Measurements from ENCODE around the gene TYMP.

Gene TYMP

DNA sequence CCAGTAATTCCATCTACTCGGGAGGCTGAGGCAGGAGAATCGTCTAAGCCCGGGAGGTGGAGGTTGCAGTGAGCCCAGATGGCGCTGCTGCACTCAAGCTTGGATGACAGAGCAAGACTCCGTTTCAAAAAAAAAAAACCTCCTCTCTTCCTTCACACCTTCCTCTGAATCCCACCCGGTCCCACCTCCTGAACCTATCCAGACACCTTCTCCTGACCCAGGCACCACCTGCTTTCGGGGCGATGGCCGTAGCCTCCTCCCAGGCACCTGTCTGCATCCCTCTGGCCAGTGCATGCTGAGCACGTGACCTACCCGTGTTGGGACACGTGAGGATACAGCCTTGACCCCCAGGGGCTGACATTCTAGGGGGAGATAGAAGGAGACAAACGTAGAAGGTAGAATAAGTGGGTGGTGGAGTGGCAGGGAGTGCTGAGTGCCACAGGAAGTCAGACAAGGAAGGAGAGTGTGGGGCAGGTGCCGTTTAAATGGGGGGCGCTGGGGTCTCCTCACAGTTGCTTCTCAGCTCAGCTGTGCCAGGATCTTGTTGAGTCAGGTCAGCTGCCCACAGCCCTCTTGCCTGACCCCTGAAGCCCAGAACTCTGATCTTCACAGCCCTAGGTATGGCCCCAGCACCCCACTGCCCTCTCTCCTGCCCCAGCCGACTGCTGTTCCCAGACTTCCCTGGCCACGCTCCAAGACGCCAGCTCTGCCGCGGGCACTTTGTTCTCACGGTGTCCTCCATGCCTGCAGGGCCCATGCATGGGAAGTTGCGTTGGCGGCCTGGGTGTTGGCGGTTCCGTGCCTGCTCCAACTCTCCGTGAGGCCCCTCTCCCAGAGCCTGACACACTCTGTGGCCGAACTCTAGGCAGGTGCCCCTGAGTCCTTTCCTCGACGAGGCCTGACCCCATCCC, 44.3 kb downstream of the TYMP start:
- in situ Hi-C loops (cut with HindIII; ENCODE audit: low sequenced_read_pairs) = no loop called here

DNA sequence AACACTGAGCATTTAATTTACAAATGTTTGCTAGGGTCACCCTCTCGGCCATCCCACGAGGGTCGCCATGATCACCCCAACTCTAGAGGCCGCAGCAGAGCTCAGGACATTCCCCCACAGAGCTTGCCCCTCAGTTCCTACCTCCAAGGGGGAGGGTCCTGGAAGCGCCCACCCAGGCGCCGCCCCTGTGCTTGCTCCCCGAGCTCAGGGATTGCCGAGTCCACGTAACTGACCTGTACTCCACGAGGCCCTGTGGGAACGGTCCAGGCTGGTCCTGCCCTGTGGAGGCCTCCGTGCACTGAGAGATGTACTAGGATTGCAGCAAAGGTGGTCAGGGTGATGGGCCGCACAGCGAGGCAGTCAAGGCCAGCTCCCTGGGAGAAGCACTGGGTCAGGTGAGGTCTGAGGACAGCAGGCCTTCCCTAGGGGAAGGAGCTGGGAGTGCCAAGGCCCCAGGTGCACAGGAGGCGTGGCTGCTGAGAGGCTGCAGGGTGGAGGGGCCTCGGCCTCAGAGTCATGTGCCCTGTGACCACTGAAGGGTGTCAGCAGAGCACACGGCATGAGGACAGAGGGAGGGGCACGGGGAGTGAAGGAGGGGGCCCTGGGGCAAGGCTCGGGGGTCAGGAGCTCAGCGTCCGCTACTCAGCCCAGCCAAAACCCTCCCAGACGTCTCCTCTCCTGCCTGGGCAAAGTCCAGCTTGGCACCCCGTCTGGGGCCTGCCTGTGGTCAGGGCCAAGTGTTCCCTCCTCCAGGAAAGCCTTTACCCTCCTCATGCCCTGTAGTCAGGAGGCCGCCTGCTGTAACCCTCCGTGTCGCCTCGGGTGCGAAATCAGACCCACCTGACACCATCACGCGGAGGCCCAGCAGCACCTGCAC, 45.6 kb downstream of the TYMP start:
- in situ Hi-C loops (cut with HindIII; ENCODE audit: low sequenced_read_pairs) = no loop called here

DNA sequence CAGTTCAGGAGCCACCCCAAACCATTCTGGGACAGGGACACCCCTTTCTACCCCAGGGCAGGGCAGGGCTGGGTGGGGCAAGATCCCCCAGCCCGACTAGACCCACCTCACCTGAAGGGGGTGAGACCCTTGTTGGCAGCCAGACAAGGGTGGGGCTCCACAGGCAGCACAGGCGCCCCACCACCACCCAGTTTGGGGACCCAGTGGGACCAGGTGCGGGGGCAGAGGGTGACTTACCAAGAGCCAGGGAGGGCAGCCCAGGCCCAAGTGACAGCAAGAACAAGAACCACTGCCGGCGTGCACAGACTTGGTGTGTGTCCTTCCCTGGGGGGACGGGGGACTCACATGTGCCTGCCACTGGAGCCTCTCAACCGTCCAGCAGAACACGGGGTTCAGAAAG, 46.3 kb downstream of the TYMP start:
- in situ Hi-C loops (cut with HindIII; ENCODE audit: low sequenced_read_pairs) = no loop called here

DNA sequence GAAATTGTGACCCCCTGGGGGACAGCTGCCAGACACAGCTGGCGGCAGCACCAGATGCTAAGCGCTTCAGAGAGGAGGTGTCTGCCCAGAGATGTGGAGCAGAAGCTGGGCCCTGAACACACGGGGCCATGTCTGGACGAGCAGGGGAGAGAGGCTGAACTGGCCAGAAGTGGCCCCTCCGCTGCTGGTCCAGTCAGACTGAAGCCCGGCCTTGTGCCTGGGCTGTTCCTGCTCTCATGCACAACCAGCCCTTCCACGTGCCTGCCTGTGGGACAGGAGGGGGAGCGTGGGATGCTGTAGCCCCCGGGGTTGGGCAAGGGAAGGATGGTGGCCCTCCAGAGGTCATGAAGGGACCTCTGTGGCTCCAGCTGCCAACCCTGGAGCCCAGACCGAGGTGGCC, 46.7 kb downstream of the TYMP start:
- in situ Hi-C loops (cut with HindIII; ENCODE audit: low sequenced_read_pairs) = no loop called here

DNA sequence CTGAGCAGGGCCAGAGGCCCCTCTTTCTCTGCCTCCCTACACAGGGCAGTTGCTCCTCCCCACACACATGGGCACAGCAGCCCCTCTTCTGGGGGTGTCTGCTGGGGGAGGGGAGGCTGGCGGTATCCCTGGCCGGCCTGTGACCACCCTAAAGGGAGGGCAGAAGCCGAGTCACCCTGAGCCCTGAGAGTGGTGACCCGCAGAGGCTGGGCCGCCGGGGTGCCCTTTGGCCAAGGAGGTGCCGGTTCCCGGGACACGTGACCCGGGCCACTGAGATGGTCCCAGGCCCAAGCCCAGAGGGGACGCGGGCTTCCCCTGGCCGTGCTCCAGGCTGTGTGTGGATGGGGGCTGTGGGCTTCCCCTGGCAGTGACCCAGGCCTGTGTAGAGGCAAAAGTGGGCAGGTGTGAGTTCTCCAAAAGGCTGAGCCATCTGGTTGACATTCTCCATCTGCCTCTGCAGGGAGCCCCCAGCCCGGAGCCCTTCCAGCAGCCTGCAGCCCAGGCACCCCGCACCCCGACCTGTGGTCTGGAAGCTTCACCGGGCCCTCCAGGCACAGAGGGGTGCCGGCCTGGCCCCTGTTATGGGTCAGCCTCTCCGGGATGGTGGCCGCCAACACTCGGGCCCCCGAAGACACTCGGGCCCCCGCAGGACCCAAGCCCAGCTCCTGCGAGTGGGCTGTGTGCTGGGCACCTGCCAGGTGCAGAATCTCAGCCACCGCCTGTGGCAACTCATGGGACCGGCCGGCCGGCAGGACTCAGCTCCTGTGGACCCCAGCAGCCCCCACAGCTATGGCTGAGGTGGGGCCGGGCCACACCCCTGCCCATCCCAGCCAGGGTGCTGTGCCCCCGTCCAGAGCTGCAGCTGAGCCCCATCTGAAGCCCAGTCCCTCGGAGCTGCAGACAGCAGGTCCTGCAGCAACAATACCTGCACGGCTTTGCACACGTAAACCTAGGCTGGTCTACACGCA, 47.4 kb downstream of the TYMP start:
- in situ Hi-C loops (cut with HindIII; ENCODE audit: low sequenced_read_pairs) = no loop called here

DNA sequence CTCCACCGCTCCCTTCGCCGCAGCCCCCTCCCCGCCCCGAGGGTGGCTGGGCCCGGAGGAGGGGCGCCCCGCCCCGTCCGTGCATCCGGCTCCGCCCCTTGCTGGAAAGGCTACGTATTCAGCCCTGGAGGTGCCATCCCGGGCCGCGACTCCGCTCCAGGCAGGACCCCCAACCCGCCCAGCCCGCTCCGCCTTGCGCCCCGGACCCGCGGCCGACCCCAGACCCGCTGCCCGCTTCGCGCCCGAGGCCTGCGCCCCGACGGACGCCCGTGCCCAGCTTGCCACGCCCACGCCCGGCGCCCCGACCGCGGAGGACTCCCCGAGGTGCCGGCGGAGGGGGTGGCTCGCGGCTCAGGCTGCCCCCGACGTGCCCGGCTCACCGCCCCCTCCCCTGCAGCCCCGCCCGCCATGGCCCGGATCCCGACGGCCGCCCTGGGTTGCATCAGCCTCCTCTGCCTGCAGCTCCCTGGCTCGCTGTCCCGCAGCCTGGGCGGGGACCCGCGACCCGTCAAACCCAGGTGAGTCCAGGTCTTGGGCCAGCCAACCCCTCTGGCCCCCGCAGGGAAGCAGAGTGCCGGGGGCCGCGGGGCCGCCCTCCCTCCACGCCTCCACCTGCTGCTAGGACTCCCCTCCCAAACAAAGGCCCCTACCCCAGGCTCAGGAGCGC, 48.2 kb downstream of the TYMP start, which contains the start of gene ADM2:
Gene ADM2 (plus strand): TSS at position 104 of the 667 bp plus-strand sequence. CDS start 305 bp downstream, at position 409.
- in situ Hi-C loops (cut with HindIII; ENCODE audit: low sequenced_read_pairs) = no loop called here

DNA sequence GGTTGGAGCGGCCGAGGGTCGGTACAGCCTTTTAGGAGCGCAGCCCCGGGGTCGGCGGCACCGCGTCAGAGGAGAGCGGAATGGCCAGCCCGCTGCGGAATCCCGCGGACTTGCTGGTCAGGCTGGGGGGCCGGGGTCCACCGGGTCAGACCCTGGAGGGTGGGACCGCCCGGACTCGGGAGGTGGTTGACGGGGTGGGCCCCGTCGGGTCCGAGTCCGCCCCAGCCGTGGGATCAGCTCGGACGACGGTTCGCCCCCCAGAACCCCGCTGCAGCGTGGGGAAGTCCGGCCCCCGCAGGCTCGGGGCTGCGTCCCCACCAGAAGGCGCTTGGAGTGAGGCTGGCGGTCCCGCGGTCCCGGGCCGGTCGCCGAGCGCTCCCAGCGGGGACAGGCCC, 48.8 kb downstream of the TYMP start:
- in situ Hi-C loops (cut with HindIII; ENCODE audit: low sequenced_read_pairs) = no loop called here

DNA sequence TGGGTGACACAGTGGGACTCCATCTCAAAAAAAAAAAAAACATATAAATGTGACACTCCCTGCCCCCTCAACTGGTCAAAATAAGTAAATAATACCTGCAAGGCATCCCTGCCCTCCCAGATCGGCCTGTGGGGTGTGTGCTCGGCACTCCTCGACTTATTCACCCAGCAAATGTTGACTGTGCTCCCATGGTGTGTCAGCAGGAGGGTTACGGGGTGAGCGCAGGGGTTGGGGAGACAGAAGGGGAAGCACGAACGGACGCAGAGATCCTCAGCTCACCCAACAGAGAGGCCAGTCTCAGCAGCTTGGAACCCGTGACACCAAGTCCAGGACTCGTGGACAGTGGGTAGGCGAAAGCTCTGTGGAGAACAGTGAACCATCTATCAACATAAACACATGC, 50.1 kb downstream of the TYMP start:
- in situ Hi-C loops (cut with HindIII; ENCODE audit: low sequenced_read_pairs) = no loop called here

DNA sequence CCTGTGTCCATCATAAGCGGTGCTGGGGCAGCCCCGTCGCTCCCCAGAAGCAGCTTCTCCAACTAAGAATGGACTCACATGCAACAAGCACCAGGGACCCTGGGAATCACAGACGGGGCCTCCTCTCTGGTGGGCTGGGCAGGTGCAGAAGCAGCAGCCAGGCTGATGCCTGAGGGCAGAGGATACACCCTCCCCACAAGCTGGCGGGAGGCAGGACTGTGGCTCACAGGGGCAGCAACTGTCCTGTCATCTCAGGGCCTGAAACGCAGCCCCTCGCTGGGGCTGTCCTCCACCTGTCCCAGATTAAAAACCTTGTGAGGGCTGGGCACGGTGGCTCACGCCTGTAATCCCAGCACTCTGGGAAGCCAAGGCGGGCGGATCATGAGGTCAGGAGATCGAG, 51.9 kb downstream of the TYMP start:
- in situ Hi-C loops (cut with HindIII; ENCODE audit: low sequenced_read_pairs) = no loop called here

DNA sequence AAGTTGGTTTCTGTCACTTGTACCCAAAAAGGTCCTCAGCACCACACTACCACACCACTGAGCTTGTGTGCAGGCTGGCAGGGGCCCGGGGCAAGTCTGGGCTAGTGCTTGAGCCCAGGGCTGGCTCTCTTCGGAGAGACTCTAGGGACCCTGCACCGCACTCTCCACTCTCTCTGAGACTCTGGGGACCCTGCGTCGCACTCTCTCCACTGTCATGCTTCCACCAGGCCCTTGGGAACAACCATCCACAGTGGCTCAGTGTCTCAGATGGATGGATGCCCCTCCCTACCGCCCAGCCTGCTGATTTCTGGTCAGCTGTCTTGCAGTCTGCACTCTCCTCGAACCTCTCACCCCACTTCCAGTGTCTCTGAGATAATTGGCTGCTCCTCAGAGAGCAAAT, 52.9 kb downstream of the TYMP start:
- in situ Hi-C loops (cut with HindIII; ENCODE audit: low sequenced_read_pairs) = no loop called here
